Measurements from ENCODE around the gene INPPL1.
A peak's percentile ranks its signal among the peaks of the same experiment; 100 is the strongest.

The INPPL1 gene

GRCh38 chr11:72239313-72239848 lies 14.8 kb downstream of the INPPL1 start (continued):
- TF ChIP-seq CREB5 (CRISPR knock-in tag; IDR thresholded peaks at IDR 0.05; ENCODE audit: low read depth): peak; percentile 43
- 0 out of 2 replicates have a peak, but pooled peaks have one; percentile 37 for TF ChIP-seq TOX (CRISPR knock-in tag; IDR thresholded peaks at IDR 0.05; ENCODE audit: borderline replicate concordance)
- TF ChIP-seq RARB (CRISPR knock-in tag; IDR thresholded peaks at IDR 0.05): no peak; the same call in 1 of the 2 replicates

GRCh38 chr11:72239849-72240460 lies 15.4 kb downstream of the INPPL1 start:
- ATAC-seq: no peak; the same call in 2 of the 3 replicates
- no peak for TF ChIP-seq CREB5 (CRISPR knock-in tag; IDR thresholded peaks at IDR 0.05; ENCODE audit: low read depth)
- no peak for TF ChIP-seq ZFP30 (CRISPR knock-in tag; IDR thresholded peaks at IDR 0.05)
- no peak for TF ChIP-seq TOX (CRISPR knock-in tag; IDR thresholded peaks at IDR 0.05; ENCODE audit: borderline replicate concordance)
- TF ChIP-seq ZNF8 (CRISPR knock-in tag; IDR thresholded peaks at IDR 0.05): no peak
- TF ChIP-seq ZNF565 (CRISPR knock-in tag; conservative IDR thresholded peaks at IDR 0.05; ENCODE audit: low read depth): no peak
- peak; percentile 10; the same call in 1 of the 2 replicates for TF ChIP-seq ESRRG (CRISPR knock-in tag; IDR thresholded peaks at IDR 0.05)
- peak; percentile 32; the same call in 1 of the 2 replicates for TF ChIP-seq CSRNP3 (CRISPR knock-in tag; IDR thresholded peaks at IDR 0.05)
- TF ChIP-seq POU6F1 (CRISPR knock-in tag; IDR thresholded peaks at IDR 0.05; ENCODE audit: borderline replicate concordance, low read depth): no peak
- no peak for TF ChIP-seq TCF4 (CRISPR knock-in tag; IDR thresholded peaks at IDR 0.05; ENCODE audit: borderline replicate concordance)
- TF ChIP-seq CSDC2 (CRISPR knock-in tag; IDR thresholded peaks at IDR 0.05): no peak
- no peak for TF ChIP-seq PPARA (CRISPR knock-in tag; IDR thresholded peaks at IDR 0.05; ENCODE audit: borderline replicate concordance)
- 0 out of 2 replicates have a peak, but pooled peaks have one; percentile 6 for TF ChIP-seq GLIS3 (CRISPR knock-in tag; IDR thresholded peaks at IDR 0.05)
- TF ChIP-seq ZC3H10 (CRISPR knock-in tag; IDR thresholded peaks at IDR 0.05): no peak

GRCh38 chr11:72240461-72241290 lies 16.1 kb downstream of the INPPL1 start:
- ATAC-seq: peak; percentile 0; the same call in 2 of the 3 replicates
- peak; percentile 32; the same call in 1 of the 2 replicates for TF ChIP-seq GLIS3 (CRISPR knock-in tag; IDR thresholded peaks at IDR 0.05)
- TF ChIP-seq ZFP30 (CRISPR knock-in tag; IDR thresholded peaks at IDR 0.05): no peak
- peak; percentile 25 for TF ChIP-seq CREB5 (CRISPR knock-in tag; IDR thresholded peaks at IDR 0.05; ENCODE audit: low read depth)
- TF ChIP-seq CSRNP3 (CRISPR knock-in tag; IDR thresholded peaks at IDR 0.05): 0 out of 2 replicates have a peak, but pooled peaks have one; percentile 33

- TF ChIP-seq ARNTL (CRISPR knock-in tag; IDR thresholded peaks at IDR 0.05; ENCODE audit: borderline replicate concordance, low read depth): no peak
- TF ChIP-seq ZFP30 (CRISPR knock-in tag; IDR thresholded peaks at IDR 0.05): no peak
- no peak for TF ChIP-seq CSRNP3 (CRISPR knock-in tag; IDR thresholded peaks at IDR 0.05)
- no peak for TF ChIP-seq ZFP3 (CRISPR knock-in tag; IDR thresholded peaks at IDR 0.05)
- ATAC-seq: no peak
Observed at GRCh38 chr11:72241291-72241781, 16.8 kb downstream of the INPPL1 start.
